HG03095 (cell line): ENCODE measurements around the gene NLRP14.

Source experiments
- ATAC-seq: cut with Tn5 transposase; IDR thresholded peaks from one replicate; pipeline ENCODE4 v1.9.1; 2021; ENCODE audit warnings: moderate library complexity; ENCODE audit not compliant: unreplicated experiment

NLRP14 gene

GRCh38 chr11:7020183-7020917, at the start of gene NLRP14, which contains the start of gene ZNF214:
Gene NLRP14, plus strand, starts transcription at chr11:7020479. Its CDS starts 18,108 bp downstream, at chr11:7038587.
Gene ZNF214, minus strand, starts transcription at chr11:7020346. Its CDS starts 17,511 bp downstream, at chr11:7002835.
- ATAC-seq = no peak

- ATAC-seq = no peak
Observed at GRCh38 chr11:6979365-6979764, 40.9 kb upstream of the NLRP14 start.

- no peak for ATAC-seq
Observed at GRCh38 chr11:6986487-6986886, 33.8 kb upstream of the NLRP14 start.

- ATAC-seq = no peak
Observed at GRCh38 chr11:6988506-6988905, 31.8 kb upstream of the NLRP14 start.

- ATAC-seq = no peak
Observed at GRCh38 chr11:6991227-6991626, 29.1 kb upstream of the NLRP14 start.

- no peak for ATAC-seq
Observed at GRCh38 chr11:6992026-6992425, 28.3 kb upstream of the NLRP14 start.

GRCh38 chr11:6992457-6993417, 27.5 kb upstream of the NLRP14 start:
- no peak for ATAC-seq

- ATAC-seq = no peak
Observed at GRCh38 chr11:6995703-6996102, 24.6 kb upstream of the NLRP14 start.

GRCh38 chr11:7004482-7004881, 15.8 kb upstream of the NLRP14 start:
- peak; percentile 70 for ATAC-seq

- ATAC-seq = no peak
Observed at GRCh38 chr11:7014118-7014517, 6.2 kb upstream of the NLRP14 start.

- ATAC-seq = no peak
Observed at GRCh38 chr11:7016011-7016410, 4.3 kb upstream of the NLRP14 start.

GRCh38 chr11:7019500-7020182, 638 bp upstream of the NLRP14 start:
- no peak for ATAC-seq

GRCh38 chr11:7021318-7021717, 1.0 kb downstream of the NLRP14 start:
- ATAC-seq = no peak

GRCh38 chr11:7028141-7028540, 7.9 kb downstream of the NLRP14 start:
- ATAC-seq = no peak

- ATAC-seq = no peak
Observed at GRCh38 chr11:7030836-7031235, 10.6 kb downstream of the NLRP14 start.

- no peak for ATAC-seq
Observed at GRCh38 chr11:7031471-7031871, 11.2 kb downstream of the NLRP14 start.

- ATAC-seq = no peak
Observed at GRCh38 chr11:7032692-7033091, 12.4 kb downstream of the NLRP14 start.

GRCh38 chr11:7034019-7034418, 13.7 kb downstream of the NLRP14 start:
- no peak for ATAC-seq

GRCh38 chr11:7046474-7047175, 26.3 kb downstream of the NLRP14 start:
- no peak for ATAC-seq

GRCh38 chr11:7050191-7050590, 29.9 kb downstream of the NLRP14 start:
- ATAC-seq = no peak
